C4-2B (cell line): ENCODE results near the gene MCM3.

ENCODE experiments used
- ZFX ChIP-seq: fragments of 450-650 bp; IDR thresholded peaks from 2 replicates; pipeline ENCODE4 v1.6.1; 2017
- TF ChIP-seq, protein P1 (sequence below): fragments of 450-650 bp; conservative IDR thresholded peaks from 2 replicates; pipeline ENCODE4 v1.5.1; 2017; ENCODE audit warnings: mild to moderate bottlenecking

DNA sequence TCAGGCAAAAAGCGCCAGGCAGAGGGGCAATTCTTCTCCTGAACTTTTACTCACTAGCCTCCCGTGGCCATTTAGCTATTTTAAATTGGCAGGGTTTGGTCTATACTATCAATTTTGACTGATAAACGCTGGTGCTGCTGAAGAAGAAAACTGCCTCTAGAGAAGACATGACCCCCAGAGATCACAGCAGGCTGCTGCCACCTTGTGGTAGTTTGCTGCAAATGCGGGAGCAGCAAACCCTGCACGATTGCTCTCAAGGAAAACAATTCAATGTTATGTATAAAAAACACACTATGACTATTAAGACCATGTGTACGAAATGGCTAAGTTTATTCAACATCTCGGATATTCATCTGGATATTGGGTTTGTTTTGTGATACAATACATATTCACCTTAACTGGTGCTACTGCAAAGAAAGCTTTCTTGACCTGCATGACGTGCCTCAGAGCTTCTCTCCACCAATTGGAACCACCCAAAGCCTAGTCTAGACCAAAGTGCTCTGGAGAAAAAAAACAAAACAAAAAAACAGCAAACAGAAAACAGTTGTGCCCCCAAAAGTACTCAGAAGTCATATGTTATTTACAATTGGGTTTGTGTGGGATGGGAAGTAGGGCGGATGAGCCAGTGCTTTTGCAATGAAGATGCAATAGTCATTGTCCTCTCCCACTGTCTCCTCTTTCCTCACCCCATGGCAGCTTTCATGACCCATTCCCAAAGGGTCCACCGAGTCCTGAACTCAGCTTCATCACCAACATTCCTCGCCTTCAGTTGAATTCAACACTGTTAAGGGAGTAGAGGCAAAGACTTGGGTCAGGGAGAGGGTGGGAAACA is 20.6 kb downstream of the MCM3 start:
- TF ChIP-seq, protein P1, sequence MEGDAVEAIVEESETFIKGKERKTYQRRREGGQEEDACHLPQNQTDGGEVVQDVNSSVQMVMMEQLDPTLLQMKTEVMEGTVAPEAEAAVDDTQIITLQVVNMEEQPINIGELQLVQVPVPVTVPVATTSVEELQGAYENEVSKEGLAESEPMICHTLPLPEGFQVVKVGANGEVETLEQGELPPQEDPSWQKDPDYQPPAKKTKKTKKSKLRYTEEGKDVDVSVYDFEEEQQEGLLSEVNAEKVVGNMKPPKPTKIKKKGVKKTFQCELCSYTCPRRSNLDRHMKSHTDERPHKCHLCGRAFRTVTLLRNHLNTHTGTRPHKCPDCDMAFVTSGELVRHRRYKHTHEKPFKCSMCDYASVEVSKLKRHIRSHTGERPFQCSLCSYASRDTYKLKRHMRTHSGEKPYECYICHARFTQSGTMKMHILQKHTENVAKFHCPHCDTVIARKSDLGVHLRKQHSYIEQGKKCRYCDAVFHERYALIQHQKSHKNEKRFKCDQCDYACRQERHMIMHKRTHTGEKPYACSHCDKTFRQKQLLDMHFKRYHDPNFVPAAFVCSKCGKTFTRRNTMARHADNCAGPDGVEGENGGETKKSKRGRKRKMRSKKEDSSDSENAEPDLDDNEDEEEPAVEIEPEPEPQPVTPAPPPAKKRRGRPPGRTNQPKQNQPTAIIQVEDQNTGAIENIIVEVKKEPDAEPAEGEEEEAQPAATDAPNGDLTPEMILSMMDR: peak; percentile 96
- TF ChIP-seq ZFX: no peak
